Panc1 (cell line): ENCODE results near the gene DHPS. TPM values are rescaled to one million over a fixed set of nuclear protein-coding genes. Genes with fewer than 3 reads are reported as not detected.
A peak's percentile ranks its signal among the peaks of the same experiment; 100 is the strongest.

ENCODE experiments used
- ATAC-seq: fragments of 200-7000 bp; cut with Tn5 transposase; 2 replicates; pipeline ENCODE4 v1.9.1; 2020; ENCODE audit warnings: mild to moderate bottlenecking, moderate library complexity
- BruUV-seq: library from RNA; stranded (reverse); fragments of 400-500 nt; replicated peaks from 2 replicates; lab custom pipeline; 2021; lab: Mats Ljungman, UMichigan
- CTCF ChIA-PET: fragments of 300-600 bp; sonication (Branson Sonifier 250); formaldehyde crosslinking; loops from one replicate; lab custom pipeline; 2022; ENCODE audit warnings: antibody characterized with exemption; lab: Charles Lee
- POLR2A ChIA-PET: fragments of 300-600 bp; sonication (Branson Sonifier 250); formaldehyde crosslinking; loops from one replicate; lab custom pipeline; 2022; ENCODE audit warnings: antibody characterized with exemption; lab: Charles Lee
- DNase-seq: peaks from one replicate; pipeline ENCODE4 v3.0.0-alpha.2; 2010; ENCODE audit warnings: low read depth, low spot score
- H3K27ac ChIP-seq: 2 replicates; pipeline ENCODE4 v1.5.1; 2011; ENCODE audit warnings: mild to moderate bottlenecking, low read length, inconsistent platforms
- H3K27me3 ChIP-seq: fragments of 200-500 bp; sonication (Bioruptor generic); 2 replicates; pipeline ENCODE4 v1.6.0; 2014; ENCODE audit warnings: low read length, inconsistent platforms; ENCODE audit not compliant: control insufficient read depth, insufficient read depth
- H3K36me3 ChIP-seq: fragments of 200-500 bp; sonication (Bioruptor generic); 2 replicates; pipeline ENCODE4 v1.5.1; 2014; ENCODE audit warnings: inconsistent platforms, mild to moderate bottlenecking, low read length, moderate library complexity; ENCODE audit not compliant: control insufficient read depth, insufficient read depth
- H3K4me1 ChIP-seq: 2 replicates; pipeline ENCODE4 v1.5.1; 2011; ENCODE audit warnings: inconsistent platforms, mild to moderate bottlenecking, low read length, moderate library complexity; ENCODE audit not compliant: control insufficient read depth, insufficient read depth
- H3K4me3 ChIP-seq, 2 experiments: 2 replicates each; pipeline ENCODE4 v1.5.1; 2011 to 2012; ENCODE audit warnings: low read depth in 2 of 2, low read length in 2 of 2, mild to moderate bottlenecking in 2 of 2, inconsistent platforms in 1 of 2, moderate library complexity in 1 of 2
- H3K9me3 ChIP-seq: fragments of 200-500 bp; sonication (Bioruptor generic); 2 replicates; pipeline ENCODE4 v1.5.1; 2014; ENCODE audit warnings: low read depth, mild to moderate bottlenecking, inconsistent platforms, low read length, moderate library complexity; ENCODE audit not compliant: control insufficient read depth, insufficient read depth
- CTCF ChIP-seq: fragments of 450-650 bp; IDR thresholded peaks from 2 replicates; pipeline ENCODE4 v1.5.1; 2017; ENCODE audit warnings: mild to moderate bottlenecking
- REST ChIP-seq, 2 experiments: IDR thresholded peaks; 2 replicates each; pipeline ENCODE4 v1.6.1; 2011 to 2012; ENCODE audit warnings: low read depth in 2 of 2, control low read depth in 1 of 2, low read length in 1 of 2, mild to moderate bottlenecking in 1 of 2, moderate library complexity in 1 of 2; ENCODE audit not compliant: insufficient read depth in 1 of 2
- SIN3A ChIP-seq: IDR thresholded peaks from 2 replicates; pipeline ENCODE4 v1.6.1; 2012; ENCODE audit warnings: low read depth, mild to moderate bottlenecking, low read length, moderate library complexity, borderline replicate concordance; ENCODE audit not compliant: insufficient read depth
- in situ Hi-C: cut with HindIII; loops from 2 replicates; pipeline ENCODE4 v1.10.0; 2016; ENCODE audit warnings: low sequenced_read_pairs, low pct_unique_long_range_greater_than_20kb
- intact Hi-C: fragments of 100-400 bp; cut with micrococcal nuclease; formaldehyde crosslinking; loops from one replicate; pipeline ENCODE4 v1.10.0; 2022; ENCODE audit not compliant: unreplicated experiment
- total RNA-seq: library from RNA; stranded (reverse); gene quantifications from one replicate; pipeline ENCODE4 v1.2.1, GENCODE V29; 2021; ENCODE audit not compliant: unreplicated experiment

DHPS gene
- total RNA-seq, 1 experiment from 2014 or later, result 76.9 TPM

DNA sequence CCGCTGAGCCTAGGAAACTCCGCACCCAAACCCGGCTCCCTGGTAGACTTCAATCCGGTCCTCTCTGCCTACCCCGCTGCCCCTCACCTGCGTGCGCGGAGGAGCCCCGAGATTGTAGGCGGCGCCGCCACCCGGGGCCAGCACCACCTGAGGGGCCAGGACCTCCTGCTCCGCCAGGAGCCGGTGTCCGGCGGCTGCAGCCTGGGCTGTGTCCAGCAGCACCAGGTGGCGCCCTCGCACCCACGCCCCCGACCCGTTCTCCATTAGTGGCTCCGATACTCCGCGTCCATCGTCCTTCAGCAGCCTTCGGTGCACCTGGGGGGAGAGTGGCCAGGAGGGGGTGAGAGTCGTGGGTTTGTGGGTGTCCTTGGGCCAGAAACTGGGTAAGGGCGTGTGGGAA, 33.6 kb downstream of the DHPS start:
- POLR2A ChIA-PET, result no interaction called here
- intact Hi-C loops (loop anchor here (5.0 kb wide), 1 partner anchor 96 kb away; the partner anchor contains the start of gene ZNF564), in situ Hi-C loops (no loop called here)
- TF ChIP-seq CTCF, result peak; percentile 44; the same call in 1 of the 2 replicates
- TF ChIP-seq REST (IDR thresholded peaks at IDR 0.05; ENCODE audit: insufficient read depth in 1 of 2, low read depth in 2 of 2, low read length in 1 of 2), result no peak
- TF ChIP-seq SIN3A, result no peak
- Histone ChIP-seq H3K36me3 (no peaks in the 10 kb centered on the region), H3K27ac (no peak overlapping the region), H3K4me1 (no peaks in the 10 kb centered on the region), H3K9me3 (no peaks in the 10 kb centered on the region), H3K27me3 (no peaks in the 10 kb centered on the region), H3K4me3 (no peak overlapping the region)
- CTCF ChIA-PET, result no interaction called here
- no peak for DNase-seq
- BruUV-seq, result no TSS peak
- peak; percentile 8; the same call in 1 of the 2 replicates for ATAC-seq

DNA sequence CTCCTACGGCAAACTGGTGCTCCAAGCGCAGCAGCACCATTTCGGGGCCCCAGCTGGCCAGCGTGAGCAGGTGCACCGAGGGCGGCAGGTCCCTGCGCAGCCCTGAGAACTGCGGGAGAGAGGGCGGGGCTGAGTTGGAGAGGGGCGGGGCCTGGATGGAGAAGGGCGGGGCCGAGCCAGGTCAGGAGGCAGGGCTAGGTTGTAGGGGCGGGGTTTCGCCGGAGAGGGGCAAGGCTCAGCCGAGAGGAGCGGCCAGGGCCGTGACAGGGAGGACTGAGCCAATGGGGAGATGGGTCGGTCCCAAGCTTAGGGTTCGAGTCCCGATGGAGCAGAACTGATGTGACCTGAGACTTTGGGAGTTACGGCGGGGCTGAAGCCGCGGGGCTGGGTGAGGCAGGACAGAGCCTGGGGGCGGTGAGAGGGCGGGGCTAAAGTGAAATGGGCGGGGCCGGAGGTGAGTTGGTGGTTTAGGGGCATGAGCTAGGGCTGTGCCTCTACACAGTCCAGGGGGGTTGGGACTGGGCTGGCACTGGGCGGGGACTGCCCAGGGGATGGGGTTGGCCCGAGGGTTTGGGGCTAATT, 34.1 kb downstream of the DHPS start:
- in situ Hi-C loops (no loop called here), intact Hi-C loops (loop anchor here (5.0 kb wide), 1 partner anchor 95 kb away; the partner anchor contains the start of gene ZNF564)
- H3K4me1 ChIP-seq, result no peaks in the 10 kb centered on the region
- DNase-seq (no peak), ATAC-seq (peak; percentile 80)
- no peak for TF ChIP-seq CTCF
- ChIA-PET CTCF (interaction anchor here (0.7 kb wide), 1 partner anchor 182 kb away, joined by 12 read pairs; no protein-coding TSS in a partner anchor), POLR2A (no interaction called here)
- H3K4me3 ChIP-seq, result no peak overlapping the region
- no peaks in the 10 kb centered on the region for H3K27me3 ChIP-seq
- no peak overlapping the region for H3K27ac ChIP-seq
- no peaks in the 10 kb centered on the region for H3K9me3 ChIP-seq
- no TSS peak for BruUV-seq
- no peaks in the 10 kb centered on the region for H3K36me3 ChIP-seq
